Esophagus muscularis mucosa (tissue), 3 donors: ENCODE results near the gene ARMC9.

Experiments used
- POLR2A ChIP-seq: fragments of 450-650 bp; IDR thresholded peaks from one replicate; pipeline ENCODE4 v1.6.1; 2017; ENCODE audit warnings: antibody characterized with exemption, moderate library complexity, mild to moderate bottlenecking, low read depth
- TF ChIP-seq, protein P1 (sequence below), 3 experiments: fragments of 200-600 bp in 2 of 3; fragments of 450-650 bp in 1 of 3; sonication (generic) in 2 of 3; IDR thresholded peaks; one replicate each; pipeline ENCODE4 v1.5.1; 2017 to 2019; ENCODE audit warnings: antibody characterized with exemption in 3 of 3, mild to moderate bottlenecking in 2 of 3, moderate library complexity in 1 of 3

DNA sequence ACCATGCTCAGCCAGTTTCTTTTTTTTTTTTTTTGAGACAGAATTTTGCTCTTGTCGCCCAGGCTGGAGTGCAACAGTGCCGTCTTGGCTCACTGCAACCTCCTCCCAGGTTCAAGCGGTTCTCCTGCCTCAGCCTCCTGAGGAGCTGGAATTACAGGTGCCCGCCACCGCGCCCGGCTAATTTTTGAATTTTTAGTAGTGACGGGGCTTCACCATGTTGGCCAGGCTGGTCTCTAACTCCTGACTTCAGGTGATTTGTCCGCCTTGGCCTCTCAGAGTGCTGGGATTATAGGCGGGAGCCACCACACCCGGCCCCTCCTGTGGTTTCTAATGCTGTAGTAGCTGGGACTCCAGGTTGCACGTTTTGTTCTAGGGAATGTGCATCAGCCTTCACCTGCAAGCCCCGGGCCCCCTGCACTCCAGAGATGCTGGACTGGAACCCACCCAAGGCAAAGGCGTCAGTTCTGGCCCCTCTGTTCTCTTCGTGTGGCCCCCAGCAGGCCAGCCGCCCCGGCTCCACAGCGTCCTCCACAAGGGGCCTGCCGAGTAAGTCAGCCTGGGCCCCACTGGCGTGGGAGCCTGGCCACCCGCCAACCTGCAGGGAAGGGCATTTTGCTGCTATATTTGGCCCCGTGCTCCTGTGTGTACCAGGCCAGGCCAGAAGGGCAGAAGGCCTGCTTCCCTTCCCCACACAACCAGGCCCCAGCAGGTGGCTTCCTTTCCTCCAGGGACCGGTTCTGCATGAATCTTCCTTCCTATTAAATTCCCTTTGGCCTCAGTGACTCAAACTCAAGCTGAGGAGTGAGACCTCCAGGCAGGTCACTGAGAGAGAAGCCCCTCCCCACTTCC is 171.4 kb downstream of the ARMC9 start:
- TF ChIP-seq, protein P1, sequence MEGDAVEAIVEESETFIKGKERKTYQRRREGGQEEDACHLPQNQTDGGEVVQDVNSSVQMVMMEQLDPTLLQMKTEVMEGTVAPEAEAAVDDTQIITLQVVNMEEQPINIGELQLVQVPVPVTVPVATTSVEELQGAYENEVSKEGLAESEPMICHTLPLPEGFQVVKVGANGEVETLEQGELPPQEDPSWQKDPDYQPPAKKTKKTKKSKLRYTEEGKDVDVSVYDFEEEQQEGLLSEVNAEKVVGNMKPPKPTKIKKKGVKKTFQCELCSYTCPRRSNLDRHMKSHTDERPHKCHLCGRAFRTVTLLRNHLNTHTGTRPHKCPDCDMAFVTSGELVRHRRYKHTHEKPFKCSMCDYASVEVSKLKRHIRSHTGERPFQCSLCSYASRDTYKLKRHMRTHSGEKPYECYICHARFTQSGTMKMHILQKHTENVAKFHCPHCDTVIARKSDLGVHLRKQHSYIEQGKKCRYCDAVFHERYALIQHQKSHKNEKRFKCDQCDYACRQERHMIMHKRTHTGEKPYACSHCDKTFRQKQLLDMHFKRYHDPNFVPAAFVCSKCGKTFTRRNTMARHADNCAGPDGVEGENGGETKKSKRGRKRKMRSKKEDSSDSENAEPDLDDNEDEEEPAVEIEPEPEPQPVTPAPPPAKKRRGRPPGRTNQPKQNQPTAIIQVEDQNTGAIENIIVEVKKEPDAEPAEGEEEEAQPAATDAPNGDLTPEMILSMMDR (IDR thresholded peaks at IDR 0.05), result no peak
- no peak for TF ChIP-seq POLR2A
